GM18499 (cell line): Measurements from ENCODE around the gene RBX1.
A peak's percentile ranks its signal among the peaks of the same experiment; 100 is the strongest.
"Not testable (repeated sequence)": the region's sequence is repeated elsewhere in the genome, so short reads cannot be mapped to it uniquely, and the experiment has no call there.

ENCODE experiments used
- ATAC-seq: cut with Tn5 transposase; IDR thresholded peaks from one replicate; pipeline ENCODE4 v1.9.1; 2021; ENCODE audit warnings: moderate number of reproducible peaks; ENCODE audit not compliant: insufficient read depth, unreplicated experiment

Gene RBX1

GRCh38 chr22:40950962-40951794 lies at the start of gene RBX1:
TSS of gene RBX1 (plus strand) at chr22:40951378. CDS start at chr22:40951399, 21 bp downstream.
- ATAC-seq: peak; percentile 48

- ATAC-seq: no peak
Measured at GRCh38 chr22:40904101-40904500, 47.1 kb upstream of the RBX1 start.

GRCh38 chr22:40908895-40909294 lies 42.3 kb upstream of the RBX1 start:
- no peak for ATAC-seq

GRCh38 chr22:40911772-40912171 lies 39.4 kb upstream of the RBX1 start:
- ATAC-seq: no peak

GRCh38 chr22:40912987-40913386 lies 38.2 kb upstream of the RBX1 start:
- not testable (repeated sequence) for ATAC-seq

- no peak for ATAC-seq
Measured at GRCh38 chr22:40919446-40919845, 31.7 kb upstream of the RBX1 start.

- ATAC-seq: no peak
Measured at GRCh38 chr22:40920526-40920925, 30.7 kb upstream of the RBX1 start.

GRCh38 chr22:40922484-40923303 lies 28.5 kb upstream of the RBX1 start:
- ATAC-seq: no peak

GRCh38 chr22:40928657-40929056 lies 22.5 kb upstream of the RBX1 start:
- no peak for ATAC-seq

- no peak for ATAC-seq
Measured at GRCh38 chr22:40932396-40932795, 18.8 kb upstream of the RBX1 start.

- ATAC-seq: no peak
Measured at GRCh38 chr22:40939202-40939601, 12.0 kb upstream of the RBX1 start.

- ATAC-seq: no peak
Measured at GRCh38 chr22:40951795-40952605, 822 bp downstream of the RBX1 start.

GRCh38 chr22:40953471-40953870 lies 2.3 kb downstream of the RBX1 start:
- no peak for ATAC-seq

- ATAC-seq: no peak
Measured at GRCh38 chr22:40954113-40954512, 2.9 kb downstream of the RBX1 start.

- ATAC-seq: no peak
Measured at GRCh38 chr22:40955571-40955970, 4.4 kb downstream of the RBX1 start.

- ATAC-seq: no peak
Measured at GRCh38 chr22:40957601-40958000, 6.4 kb downstream of the RBX1 start.

GRCh38 chr22:40958299-40958698 lies 7.1 kb downstream of the RBX1 start:
- ATAC-seq: no peak

GRCh38 chr22:40960145-40960544 lies 9.0 kb downstream of the RBX1 start:
- no peak for ATAC-seq

GRCh38 chr22:40965936-40966725 lies 15.0 kb downstream of the RBX1 start:
- ATAC-seq: no peak

GRCh38 chr22:40966726-40967085 lies 15.5 kb downstream of the RBX1 start:
- no peak for ATAC-seq
